Upper lobe of right lung (tissue), 1 donor: ENCODE data around the gene PYGL. TPM values are rescaled to one million over a fixed set of nuclear protein-coding genes. Genes with fewer than 3 reads are reported as not detected.

Source experiments
- total RNA-seq: library from RNA; stranded (reverse); fragmentation: NEBNext Ultra II Directional; extraction: Animal tissue kit (Norgen Biotek cat#: 25700); gene quantifications from one replicate; pipeline ENCODE4 v1.2.1, GENCODE V29; 2021
- donor health status: DM: no; HTN: yes; CAD: no; lungs with severe emphysema.

PYGL gene
- total RNA-seq, 1 donor from 2014 or later = 46.3 TPM

Other genes with a start within 250 kb of the PYGL start
- 37.5 TPM for gene NIN, start 113.3 kb downstream of the PYGL start, total RNA-seq
- gene ABHD12B, start 72.4 kb downstream of the PYGL start, total RNA-seq = 0.43 TPM
- 0.32 TPM for gene TRIM9, start 150.6 kb upstream of the PYGL start, total RNA-seq